Measurements from ENCODE around the gene RNU1-3.
"Not testable (repeated sequence)": the region's sequence is repeated elsewhere in the genome, so short reads cannot be mapped to it uniquely, and the experiment has no call there.

DNA sequence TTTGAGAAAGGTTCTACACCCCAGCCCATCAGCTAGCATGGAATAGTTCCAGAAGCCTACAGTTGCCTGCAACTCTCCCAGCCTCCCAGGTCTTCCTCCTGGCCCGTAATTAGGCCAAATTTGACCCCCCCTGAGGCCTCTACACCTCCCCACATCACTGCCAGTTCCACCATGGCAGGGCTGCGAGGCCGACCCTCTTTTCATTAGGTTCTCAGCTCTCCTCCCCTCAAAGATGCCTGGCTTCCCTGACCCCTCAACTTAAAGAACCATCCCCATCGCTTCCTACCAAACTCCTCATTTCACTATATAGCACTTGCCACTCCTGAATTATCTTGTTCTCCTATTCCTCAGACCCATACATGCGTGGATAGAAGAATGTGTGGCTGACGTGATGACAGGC is 46.2 kb upstream of the RNU1-3 start:
- TF ChIP-seq, protein P1, sequence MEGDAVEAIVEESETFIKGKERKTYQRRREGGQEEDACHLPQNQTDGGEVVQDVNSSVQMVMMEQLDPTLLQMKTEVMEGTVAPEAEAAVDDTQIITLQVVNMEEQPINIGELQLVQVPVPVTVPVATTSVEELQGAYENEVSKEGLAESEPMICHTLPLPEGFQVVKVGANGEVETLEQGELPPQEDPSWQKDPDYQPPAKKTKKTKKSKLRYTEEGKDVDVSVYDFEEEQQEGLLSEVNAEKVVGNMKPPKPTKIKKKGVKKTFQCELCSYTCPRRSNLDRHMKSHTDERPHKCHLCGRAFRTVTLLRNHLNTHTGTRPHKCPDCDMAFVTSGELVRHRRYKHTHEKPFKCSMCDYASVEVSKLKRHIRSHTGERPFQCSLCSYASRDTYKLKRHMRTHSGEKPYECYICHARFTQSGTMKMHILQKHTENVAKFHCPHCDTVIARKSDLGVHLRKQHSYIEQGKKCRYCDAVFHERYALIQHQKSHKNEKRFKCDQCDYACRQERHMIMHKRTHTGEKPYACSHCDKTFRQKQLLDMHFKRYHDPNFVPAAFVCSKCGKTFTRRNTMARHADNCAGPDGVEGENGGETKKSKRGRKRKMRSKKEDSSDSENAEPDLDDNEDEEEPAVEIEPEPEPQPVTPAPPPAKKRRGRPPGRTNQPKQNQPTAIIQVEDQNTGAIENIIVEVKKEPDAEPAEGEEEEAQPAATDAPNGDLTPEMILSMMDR (IDR thresholded peaks at IDR 0.05) = not testable (repeated sequence)
- TF ChIP-seq POLR2A (IDR thresholded peaks at IDR 0.05) = not testable (repeated sequence)

Measured in uterus (tissue), 2 donors.